ENCODE measurements around the gene LTO1.

LTO1 gene

GRCh38 chr11:69674886-69675714 is at the start of gene LTO1:
Gene LTO1 (minus strand): TSS chr11:69675353. CDS start chr11:69675239, 114 bp downstream.
- ATAC-seq: peak; percentile 98
- no peaks in the 10 kb centered on the region for H3K9me3 Mint-ChIP-seq
- peak within 1 kb of the TSS; percentile 94 for H3K27ac Mint-ChIP-seq
- H3K36me3 Mint-ChIP-seq: peaks cover 23% of the 10 kb centered on the region
- peak within 1 kb of the TSS; percentile 99 for H3K4me3 Mint-ChIP-seq
- H3K27me3 Mint-ChIP-seq: no peaks in the 10 kb centered on the region
- peaks cover 44% of the 10 kb centered on the region for H3K4me1 Mint-ChIP-seq

DNA sequence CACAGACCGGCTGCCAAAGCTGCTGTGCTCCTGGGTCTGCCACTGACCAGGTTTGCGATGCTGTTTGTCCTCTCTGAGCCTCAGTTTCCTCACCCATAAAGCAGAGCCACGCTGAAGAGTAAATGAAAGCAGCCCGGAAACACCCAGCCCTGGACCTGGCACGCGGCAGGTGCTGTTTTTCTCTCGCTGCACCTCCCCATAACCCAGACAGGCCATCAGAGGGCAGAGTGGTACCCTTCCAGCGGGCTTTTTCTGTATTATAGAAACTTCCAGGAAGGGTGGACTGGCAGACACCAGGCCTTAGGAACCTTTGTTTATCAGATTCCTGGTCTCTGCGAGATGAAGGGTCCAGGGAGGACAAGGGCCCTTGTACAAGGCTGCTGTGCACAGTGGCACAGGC is 46.6 kb upstream of the LTO1 start:
- ATAC-seq: no peak
- no peak overlapping the region for H3K4me3 Mint-ChIP-seq
- peaks cover 21% of the 10 kb centered on the region for H3K4me1 Mint-ChIP-seq
- peaks cover 88% of the 10 kb centered on the region for H3K27me3 Mint-ChIP-seq
- H3K36me3 Mint-ChIP-seq: no peaks in the 10 kb centered on the region
- H3K9me3 Mint-ChIP-seq: no peaks in the 10 kb centered on the region
- H3K27ac Mint-ChIP-seq: no peak overlapping the region

- no peaks in the 10 kb centered on the region for H3K9me3 Mint-ChIP-seq
- no peak overlapping the region for H3K4me3 Mint-ChIP-seq
- H3K36me3 Mint-ChIP-seq: no peaks in the 10 kb centered on the region
- H3K27me3 Mint-ChIP-seq: peaks cover 82% of the 10 kb centered on the region
- ATAC-seq: no peak
- H3K27ac Mint-ChIP-seq: no peak overlapping the region
- H3K4me1 Mint-ChIP-seq: peaks cover 21% of the 10 kb centered on the region
Measured at GRCh38 chr11:69721106-69721505, 46.0 kb upstream of the LTO1 start.

- Mint-ChIP-seq H3K27me3 (peaks cover 74% of the 10 kb centered on the region), H3K27ac (no peak overlapping the region), H3K9me3 (no peaks in the 10 kb centered on the region), H3K4me1 (peaks cover 21% of the 10 kb centered on the region), H3K4me3 (no peak overlapping the region), H3K36me3 (no peaks in the 10 kb centered on the region)
- ATAC-seq: no peak
Measured at GRCh38 chr11:69718912-69719311, 43.8 kb upstream of the LTO1 start.

DNA sequence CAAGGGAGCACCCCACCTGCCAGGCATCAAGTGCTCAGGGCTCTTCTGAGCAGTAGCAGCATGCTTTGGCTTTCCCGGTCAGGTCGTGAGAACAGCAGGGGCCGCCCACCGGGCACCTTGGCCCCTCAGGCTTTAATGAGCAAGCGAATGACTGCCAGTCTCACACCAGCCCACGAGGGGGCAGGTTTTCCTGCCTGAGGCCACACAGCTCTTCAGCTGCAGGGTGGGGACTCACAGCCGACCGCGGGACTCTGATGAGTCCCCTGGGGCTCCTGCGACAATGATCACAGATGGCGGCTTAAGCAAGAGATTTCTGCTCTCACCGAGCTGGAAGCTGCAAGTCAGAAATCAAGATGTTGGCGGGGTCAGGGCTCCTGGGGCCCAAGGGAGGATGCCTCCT is 43.0 kb upstream of the LTO1 start:
- Mint-ChIP-seq H3K36me3 (no peaks in the 10 kb centered on the region), H3K4me3 (no peak overlapping the region), H3K9me3 (no peaks in the 10 kb centered on the region), H3K27me3 (peaks cover 74% of the 10 kb centered on the region), H3K4me1 (peaks cover 21% of the 10 kb centered on the region), H3K27ac (no peak overlapping the region)
- ATAC-seq: peak; percentile 69

GRCh38 chr11:69716891-69717747 is 42.0 kb upstream of the LTO1 start:
- Mint-ChIP-seq H3K36me3 (no peaks in the 10 kb centered on the region), H3K4me3 (no peak overlapping the region), H3K9me3 (peaks cover 2% of the 10 kb centered on the region), H3K27me3 (peaks cover 74% of the 10 kb centered on the region), H3K27ac (no peak overlapping the region), H3K4me1 (peaks cover 24% of the 10 kb centered on the region)
- no peak for ATAC-seq

GRCh38 chr11:69716099-69716498 is 40.9 kb upstream of the LTO1 start:
- no peaks in the 10 kb centered on the region for H3K36me3 Mint-ChIP-seq
- ATAC-seq: no peak
- H3K4me3 Mint-ChIP-seq: no peak overlapping the region
- H3K27ac Mint-ChIP-seq: no peak overlapping the region
- H3K4me1 Mint-ChIP-seq: peaks cover 29% of the 10 kb centered on the region
- peaks cover 3% of the 10 kb centered on the region for H3K9me3 Mint-ChIP-seq
- peaks cover 74% of the 10 kb centered on the region for H3K27me3 Mint-ChIP-seq

- Mint-ChIP-seq H3K4me1 (peaks cover 27% of the 10 kb centered on the region), H3K4me3 (no peak overlapping the region), H3K36me3 (no peaks in the 10 kb centered on the region), H3K9me3 (peaks cover 3% of the 10 kb centered on the region), H3K27ac (no peak overlapping the region), H3K27me3 (peaks cover 77% of the 10 kb centered on the region)
- ATAC-seq: no peak
Measured at GRCh38 chr11:69715446-69715845, 40.3 kb upstream of the LTO1 start.

- peaks cover 3% of the 10 kb centered on the region for H3K9me3 Mint-ChIP-seq
- no peaks in the 10 kb centered on the region for H3K36me3 Mint-ChIP-seq
- no peak for ATAC-seq
- H3K4me3 Mint-ChIP-seq: peak overlapping the region; percentile 30
- no peak overlapping the region for H3K27ac Mint-ChIP-seq
- H3K4me1 Mint-ChIP-seq: peaks cover 12% of the 10 kb centered on the region
- peaks cover 67% of the 10 kb centered on the region for H3K27me3 Mint-ChIP-seq
Measured at GRCh38 chr11:69711822-69712801, 37.0 kb upstream of the LTO1 start.

DNA sequence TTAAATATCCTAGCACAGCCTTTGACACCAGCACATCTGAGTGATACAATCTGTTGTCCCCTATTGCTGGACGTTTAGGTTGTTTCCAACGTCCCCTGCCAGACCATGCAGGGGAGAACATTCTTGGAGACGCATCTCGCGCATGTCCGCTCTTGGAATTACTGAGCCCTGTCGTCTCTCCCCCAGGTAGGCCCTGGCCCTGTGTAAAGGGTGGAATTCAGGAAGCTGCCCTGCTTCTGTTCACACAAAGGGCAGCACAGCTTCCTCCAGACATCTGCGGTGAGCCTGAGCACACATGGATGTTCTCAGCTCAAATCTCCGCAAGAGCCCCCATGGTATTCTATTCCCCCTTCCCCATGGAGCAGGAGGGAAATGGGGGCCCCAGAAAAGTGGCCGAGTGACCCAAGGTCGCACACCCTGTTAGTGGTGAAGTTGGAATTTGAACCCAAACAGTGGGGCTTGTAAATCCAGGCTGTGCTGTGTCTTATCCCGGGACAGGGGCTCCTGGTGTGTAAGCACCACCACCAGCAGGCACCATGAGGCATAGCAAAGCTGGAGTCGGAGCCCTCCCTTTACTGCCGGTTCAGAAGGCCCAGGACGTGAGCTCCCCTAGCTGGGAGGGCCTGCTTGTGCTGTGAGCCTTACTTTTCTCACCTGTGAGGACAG is 33.7 kb upstream of the LTO1 start:
- Mint-ChIP-seq H3K27me3 (peaks cover 81% of the 10 kb centered on the region), H3K4me3 (no peak overlapping the region), H3K4me1 (peaks cover 28% of the 10 kb centered on the region), H3K9me3 (peaks cover 3% of the 10 kb centered on the region), H3K27ac (no peak overlapping the region), H3K36me3 (no peaks in the 10 kb centered on the region)
- ATAC-seq: no peak

- no peaks in the 10 kb centered on the region for H3K36me3 Mint-ChIP-seq
- H3K27ac Mint-ChIP-seq: no peak overlapping the region
- no peak for ATAC-seq
- H3K4me3 Mint-ChIP-seq: no peak overlapping the region
- H3K9me3 Mint-ChIP-seq: peaks cover 2% of the 10 kb centered on the region
- peaks cover 33% of the 10 kb centered on the region for H3K4me1 Mint-ChIP-seq
- H3K27me3 Mint-ChIP-seq: peaks cover 74% of the 10 kb centered on the region
Measured at GRCh38 chr11:69707176-69707575, 32.0 kb upstream of the LTO1 start.

DNA sequence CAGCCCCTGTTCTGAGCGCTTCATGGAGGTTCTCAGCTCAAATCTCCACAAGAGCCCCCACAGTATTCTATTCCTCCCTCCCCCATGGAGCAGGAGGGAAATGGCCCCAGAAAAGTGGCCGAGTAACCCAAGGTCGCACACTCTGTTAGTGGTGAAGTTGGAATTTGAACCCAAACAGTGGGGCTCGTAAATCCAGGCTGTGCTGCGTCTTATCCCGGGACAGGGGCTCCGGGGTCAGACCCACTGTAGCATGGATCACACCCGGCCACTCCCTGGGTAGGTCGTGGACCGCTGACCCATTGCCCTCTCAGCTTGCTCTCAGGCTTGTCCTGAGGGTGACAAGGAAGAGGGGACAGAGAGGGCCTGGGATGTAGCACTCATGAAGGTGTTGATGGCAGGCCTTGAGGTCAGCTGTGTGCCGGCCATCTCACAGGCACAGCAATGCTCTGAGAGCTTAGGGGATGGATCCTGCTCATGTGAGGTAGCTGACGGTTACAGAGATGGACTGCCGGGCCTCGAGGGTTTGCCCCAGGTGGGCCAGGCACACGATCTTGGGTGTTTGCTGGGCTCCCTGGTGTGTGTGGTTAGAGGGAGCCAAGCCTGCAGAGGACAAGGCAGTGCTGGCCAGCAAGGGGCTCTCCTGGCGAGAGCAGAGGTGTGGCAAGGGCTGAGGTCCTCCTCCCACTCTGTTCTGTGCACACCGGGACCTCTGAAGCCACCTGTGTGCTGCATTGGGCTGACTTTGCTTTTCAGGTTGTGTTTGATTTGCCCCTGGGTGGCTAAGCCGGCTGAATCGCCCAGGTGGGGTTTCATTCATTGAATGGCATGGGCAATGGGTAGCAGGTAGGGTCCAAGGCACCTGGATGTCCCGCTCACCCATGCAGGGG is 31.0 kb upstream of the LTO1 start:
- H3K4me1 Mint-ChIP-seq: peaks cover 24% of the 10 kb centered on the region
- H3K9me3 Mint-ChIP-seq: no peaks in the 10 kb centered on the region
- no peak for ATAC-seq
- no peak overlapping the region for H3K4me3 Mint-ChIP-seq
- no peak overlapping the region for H3K27ac Mint-ChIP-seq
- no peaks in the 10 kb centered on the region for H3K36me3 Mint-ChIP-seq
- H3K27me3 Mint-ChIP-seq: peaks cover 71% of the 10 kb centered on the region

- peaks cover 71% of the 10 kb centered on the region for H3K27me3 Mint-ChIP-seq
- H3K27ac Mint-ChIP-seq: no peak overlapping the region
- H3K4me1 Mint-ChIP-seq: peaks cover 24% of the 10 kb centered on the region
- no peaks in the 10 kb centered on the region for H3K36me3 Mint-ChIP-seq
- no peak for ATAC-seq
- H3K9me3 Mint-ChIP-seq: no peaks in the 10 kb centered on the region
- no peak overlapping the region for H3K4me3 Mint-ChIP-seq
Measured at GRCh38 chr11:69705351-69705811, 30.2 kb upstream of the LTO1 start.
